ENCODE data around the gene ZBTB7C.

DNA sequence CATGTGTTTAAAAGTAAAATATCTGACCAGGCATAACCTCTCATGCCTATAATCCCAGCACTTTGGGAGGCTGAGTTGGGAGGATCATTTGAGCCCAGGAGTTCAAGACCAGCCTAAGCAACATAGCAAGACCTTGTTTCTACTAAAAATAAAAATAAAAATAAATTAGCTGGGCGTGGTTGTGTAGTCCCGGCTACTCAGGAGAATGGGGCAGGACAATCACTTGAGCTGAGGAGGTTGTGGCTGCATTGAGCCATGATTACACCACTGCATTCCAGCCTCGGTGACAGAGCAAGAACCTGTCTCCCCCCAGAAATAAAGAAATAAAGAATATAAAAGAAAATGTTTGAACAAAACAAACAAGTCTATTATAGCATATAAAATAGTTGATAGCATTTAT lies 158.3 kb downstream of the ZBTB7C start:
- TF ChIP-seq, protein P1, sequence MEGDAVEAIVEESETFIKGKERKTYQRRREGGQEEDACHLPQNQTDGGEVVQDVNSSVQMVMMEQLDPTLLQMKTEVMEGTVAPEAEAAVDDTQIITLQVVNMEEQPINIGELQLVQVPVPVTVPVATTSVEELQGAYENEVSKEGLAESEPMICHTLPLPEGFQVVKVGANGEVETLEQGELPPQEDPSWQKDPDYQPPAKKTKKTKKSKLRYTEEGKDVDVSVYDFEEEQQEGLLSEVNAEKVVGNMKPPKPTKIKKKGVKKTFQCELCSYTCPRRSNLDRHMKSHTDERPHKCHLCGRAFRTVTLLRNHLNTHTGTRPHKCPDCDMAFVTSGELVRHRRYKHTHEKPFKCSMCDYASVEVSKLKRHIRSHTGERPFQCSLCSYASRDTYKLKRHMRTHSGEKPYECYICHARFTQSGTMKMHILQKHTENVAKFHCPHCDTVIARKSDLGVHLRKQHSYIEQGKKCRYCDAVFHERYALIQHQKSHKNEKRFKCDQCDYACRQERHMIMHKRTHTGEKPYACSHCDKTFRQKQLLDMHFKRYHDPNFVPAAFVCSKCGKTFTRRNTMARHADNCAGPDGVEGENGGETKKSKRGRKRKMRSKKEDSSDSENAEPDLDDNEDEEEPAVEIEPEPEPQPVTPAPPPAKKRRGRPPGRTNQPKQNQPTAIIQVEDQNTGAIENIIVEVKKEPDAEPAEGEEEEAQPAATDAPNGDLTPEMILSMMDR (optimal IDR thresholded peaks at IDR 0.05 in 1 of 3, IDR thresholded peaks at IDR 0.05 in 1 of 3, conservative IDR thresholded peaks at IDR 0.05 in 1 of 3; ENCODE audit: extremely low read depth in 1 of 3, insufficient read depth in 2 of 3, low read length in 3 of 3) = no peak
- no peak for TF ChIP-seq EZH2 (IDR thresholded peaks at IDR 0.05; ENCODE audit: low read length)
